Ishikawa (cell line): ENCODE measurements around the gene IGSF3.
A peak's percentile ranks its signal among the peaks of the same experiment; 100 is the strongest.

ENCODE experiments used
- CEBPB ChIP-seq: IDR thresholded peaks from 2 replicates; pipeline ENCODE4 v1.6.1; 2012
- CREB1 ChIP-seq: IDR thresholded peaks from 2 replicates; pipeline ENCODE4 v1.6.1; 2012; ENCODE audit warnings: low read depth
- EP300 ChIP-seq: IDR thresholded peaks from 2 replicates; pipeline ENCODE4 v1.6.1; 2012; ENCODE audit warnings: borderline replicate concordance
- FOXM1 ChIP-seq: IDR thresholded peaks from 2 replicates; pipeline ENCODE4 v1.6.1; 2012; ENCODE audit warnings: low read depth, borderline replicate concordance
- MAX ChIP-seq: IDR thresholded peaks from 2 replicates; pipeline ENCODE4 v1.6.1; 2012
- NFIC ChIP-seq: IDR thresholded peaks from 2 replicates; pipeline ENCODE4 v1.6.1; 2012
- RAD21 ChIP-seq: IDR thresholded peaks from 2 replicates; pipeline ENCODE4 v1.6.1; 2012; ENCODE audit warnings: low read depth
- REST ChIP-seq: IDR thresholded peaks from 2 replicates; pipeline ENCODE4 v1.6.1; 2012; ENCODE audit warnings: low read depth, mild to moderate bottlenecking
- TAF1 ChIP-seq: IDR thresholded peaks from 2 replicates; pipeline ENCODE4 v1.6.1; 2012; ENCODE audit warnings: low read depth, mild to moderate bottlenecking
- TCF12 ChIP-seq: IDR thresholded peaks from 2 replicates; pipeline ENCODE4 v1.6.1; 2012; ENCODE audit warnings: low read depth
- TEAD4 ChIP-seq: IDR thresholded peaks from 2 replicates; pipeline ENCODE4 v1.6.1; 2012
- YY1 ChIP-seq: IDR thresholded peaks from 2 replicates; pipeline ENCODE4 v1.6.1; 2012; ENCODE audit warnings: low read depth
- ZBTB7A ChIP-seq: IDR thresholded peaks from 2 replicates; pipeline ENCODE4 v1.6.1; 2012; ENCODE audit warnings: low read depth
- TF ChIP-seq, protein P1 (sequence below): IDR thresholded peaks from 2 replicates; pipeline ENCODE4 v1.6.1; 2012

DNA sequence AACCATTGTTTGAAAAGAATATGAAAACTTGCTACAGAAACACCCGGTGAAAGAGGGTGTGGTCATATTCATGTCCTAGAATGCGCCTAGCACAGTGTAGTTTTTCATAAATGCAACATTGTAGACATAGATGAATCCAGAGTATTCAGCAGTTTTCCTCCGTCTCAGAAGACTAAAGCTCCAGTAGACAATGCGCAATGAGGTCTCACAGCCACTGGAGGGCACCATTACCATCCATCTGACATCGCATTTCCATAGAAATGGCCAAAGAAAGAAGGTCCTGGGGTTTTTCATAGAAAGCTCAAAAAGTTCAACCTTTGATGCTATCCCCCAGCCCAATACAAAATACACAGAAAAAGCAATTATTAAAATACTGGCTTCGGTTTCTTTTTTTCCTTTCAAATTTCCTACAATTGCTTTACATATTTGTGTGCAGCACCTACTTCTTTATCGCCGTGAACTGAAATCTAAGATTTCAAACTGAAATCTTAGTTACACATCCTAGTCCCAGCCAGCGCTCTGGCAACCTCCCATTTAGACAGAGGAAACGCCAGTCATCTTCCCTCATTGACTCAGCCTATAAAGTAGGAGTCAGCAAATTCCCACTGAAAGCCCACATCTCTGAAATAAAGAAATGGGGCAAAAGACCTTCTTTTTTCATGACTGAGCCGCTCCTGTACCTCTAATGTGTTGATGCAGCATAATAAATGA is 92.8 kb downstream of the IGSF3 start:
- TF ChIP-seq, protein P1, sequence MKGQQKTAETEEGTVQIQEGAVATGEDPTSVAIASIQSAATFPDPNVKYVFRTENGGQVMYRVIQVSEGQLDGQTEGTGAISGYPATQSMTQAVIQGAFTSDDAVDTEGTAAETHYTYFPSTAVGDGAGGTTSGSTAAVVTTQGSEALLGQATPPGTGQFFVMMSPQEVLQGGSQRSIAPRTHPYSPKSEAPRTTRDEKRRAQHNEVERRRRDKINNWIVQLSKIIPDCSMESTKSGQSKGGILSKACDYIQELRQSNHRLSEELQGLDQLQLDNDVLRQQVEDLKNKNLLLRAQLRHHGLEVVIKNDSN = no peak
- TF ChIP-seq NFIC (no peak), MAX (no peak), REST (no peak), TCF12 (no peak), TAF1 (no peak), CREB1 (no peak), EP300 (no peak), RAD21 (peak; percentile 87), TEAD4 (no peak), ZBTB7A (no peak), YY1 (no peak), CEBPB (no peak), FOXM1 (no peak)
